Skeletal muscle satellite cell (primary cell): Measurements from ENCODE around the gene DGLUCY.
"Not testable (repeated sequence)": the region's sequence is repeated elsewhere in the genome, so short reads cannot be mapped to it uniquely, and the experiment has no call there.

Source experiments
- H3K27me3 ChIP-seq: 2 replicates; pipeline ENCODE4 v1.7.0; 2013; ENCODE audit warnings: low read length; ENCODE audit not compliant: control insufficient read depth, insufficient read depth
- H3K36me3 ChIP-seq: 2 replicates; pipeline ENCODE4 v1.7.0; 2013; ENCODE audit warnings: mild to moderate bottlenecking, control low read depth, low read length; ENCODE audit not compliant: insufficient read depth
- H3K4me1 ChIP-seq: 2 replicates; pipeline ENCODE4 v1.7.0; 2013; ENCODE audit warnings: low read length; ENCODE audit not compliant: control insufficient read depth, insufficient read depth
- H3K4me2 ChIP-seq: 2 replicates; pipeline ENCODE4 v1.7.0; 2013; ENCODE audit warnings: mild to moderate bottlenecking, low read length
- H3K4me3 ChIP-seq: 2 replicates; pipeline ENCODE4 v1.7.0; 2013; ENCODE audit warnings: low read length
- H3K9ac ChIP-seq: 2 replicates; pipeline ENCODE4 v1.7.0; 2013; ENCODE audit warnings: mild to moderate bottlenecking, low read depth, low read length, moderate library complexity
- H3K9me3 ChIP-seq: replicated peaks from 2 replicates; pipeline ENCODE4 v1.7.0; 2013; ENCODE audit warnings: mild to moderate bottlenecking, control low read depth, low read length

Gene DGLUCY

GRCh38 chr14:91175291-91176201 lies 61.7 kb downstream of the DGLUCY start:
- H3K9me3 ChIP-seq = no peaks in the 10 kb centered on the region
- no peak overlapping the region for H3K9ac ChIP-seq
- H3K27me3 ChIP-seq = no peaks in the 10 kb centered on the region
- H3K4me2 ChIP-seq = no peak overlapping the region
- no peak overlapping the region for H3K4me3 ChIP-seq
- H3K4me1 ChIP-seq = no peaks in the 10 kb centered on the region
- H3K36me3 ChIP-seq = peaks cover 2% of the 10 kb centered on the region

- H3K36me3 ChIP-seq = peaks cover 2% of the 10 kb centered on the region
Observed at GRCh38 chr14:91177073-91178034, 63.5 kb downstream of the DGLUCY start.

DNA sequence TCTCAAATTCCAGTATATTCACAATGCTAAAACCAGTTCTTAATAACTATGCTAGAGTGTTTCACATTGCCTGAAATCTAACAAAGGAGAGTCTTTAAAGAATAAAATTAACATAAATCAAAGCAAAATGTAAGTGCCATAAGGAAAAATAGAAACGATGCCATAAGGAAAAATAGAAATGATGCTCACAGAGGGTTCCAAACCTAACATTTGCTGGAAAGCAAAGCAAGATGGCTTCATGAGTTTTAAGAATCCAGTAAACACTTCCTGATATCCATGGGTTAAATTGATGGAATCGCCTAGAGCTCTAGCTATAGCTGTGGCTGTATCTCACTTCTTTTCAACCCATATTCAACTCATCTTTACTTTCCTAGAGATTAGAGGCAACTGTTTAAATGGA lies 66.7 kb downstream of the DGLUCY start:
- Histone ChIP-seq H3K36me3 (peaks cover 5% of the 10 kb centered on the region), H3K4me1 (peaks cover 4% of the 10 kb centered on the region), H3K9ac (no peak overlapping the region), H3K4me3 (no peak overlapping the region), H3K9me3 (no peaks in the 10 kb centered on the region), H3K4me2 (no peak overlapping the region), H3K27me3 (no peaks in the 10 kb centered on the region)

More at GRCh38 chr14:91177073-91178034, 63.5 kb downstream of the DGLUCY start:
- Histone ChIP-seq H3K4me2 (no peak overlapping the region), H3K9ac (no peak overlapping the region), H3K4me1 (no peaks in the 10 kb centered on the region), H3K27me3 (no peaks in the 10 kb centered on the region), H3K9me3 (no peaks in the 10 kb centered on the region), H3K4me3 (no peak overlapping the region)

DNA sequence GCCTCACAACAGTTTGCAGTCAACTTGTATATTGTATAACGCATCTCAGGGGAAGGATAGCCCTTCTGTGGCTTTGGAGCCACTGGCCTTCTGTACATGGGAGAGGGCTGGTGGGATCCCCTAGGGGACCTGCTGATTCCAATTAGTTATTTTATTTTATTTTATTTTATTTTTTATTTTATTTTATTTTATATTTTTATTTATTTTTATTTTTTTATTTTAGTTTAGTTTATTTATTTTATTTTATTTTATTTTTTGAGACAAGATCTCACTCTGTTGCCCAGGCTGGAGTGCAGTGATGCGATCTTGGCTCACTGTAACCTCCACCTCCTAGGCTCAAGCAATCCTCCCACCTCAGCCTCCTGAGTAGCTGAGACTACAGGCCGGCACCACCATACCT lies 68.9 kb downstream of the DGLUCY start:
- H3K4me1 ChIP-seq = peaks cover 14% of the 10 kb centered on the region
- H3K36me3 ChIP-seq, H3K27me3 ChIP-seq, H3K9me3 ChIP-seq, H3K9ac ChIP-seq, H3K4me3 ChIP-seq, H3K4me2 ChIP-seq: not testable (repeated sequence)

DNA sequence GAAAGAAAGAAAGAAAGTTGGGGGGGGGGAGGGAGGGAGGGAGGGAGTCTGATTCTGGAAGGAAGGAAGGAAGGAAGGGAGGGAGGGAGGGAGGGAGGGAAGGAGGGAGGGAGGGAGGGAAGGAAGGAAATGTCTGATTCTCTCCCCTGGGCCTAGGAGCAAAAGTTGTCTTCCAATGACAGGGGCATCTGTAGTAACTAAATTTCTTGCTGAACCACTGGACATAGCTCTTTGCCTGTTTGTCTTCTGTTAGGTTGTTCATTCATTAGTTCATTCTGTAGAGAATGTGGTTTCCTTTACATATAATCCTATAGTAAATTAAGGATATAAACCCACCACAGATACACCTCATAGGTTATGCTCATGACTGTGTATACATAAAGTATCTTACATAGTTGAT lies 70.7 kb downstream of the DGLUCY start:
- peaks cover 12% of the 10 kb centered on the region for H3K36me3 ChIP-seq
- H3K9me3 ChIP-seq = no peaks in the 10 kb centered on the region
- H3K4me2 ChIP-seq = no peak overlapping the region
- H3K9ac ChIP-seq = no peak overlapping the region
- H3K27me3 ChIP-seq = no peaks in the 10 kb centered on the region
- H3K4me1 ChIP-seq = peaks cover 14% of the 10 kb centered on the region
- no peak overlapping the region for H3K4me3 ChIP-seq

GRCh38 chr14:91185721-91186120 lies 71.8 kb downstream of the DGLUCY start:
- H3K4me1 ChIP-seq = peaks cover 14% of the 10 kb centered on the region
- no peak overlapping the region for H3K4me3 ChIP-seq
- no peak overlapping the region for H3K9ac ChIP-seq
- H3K36me3 ChIP-seq = peaks cover 12% of the 10 kb centered on the region
- no peaks in the 10 kb centered on the region for H3K27me3 ChIP-seq
- H3K4me2 ChIP-seq = no peak overlapping the region
- H3K9me3 ChIP-seq = no peaks in the 10 kb centered on the region

DNA sequence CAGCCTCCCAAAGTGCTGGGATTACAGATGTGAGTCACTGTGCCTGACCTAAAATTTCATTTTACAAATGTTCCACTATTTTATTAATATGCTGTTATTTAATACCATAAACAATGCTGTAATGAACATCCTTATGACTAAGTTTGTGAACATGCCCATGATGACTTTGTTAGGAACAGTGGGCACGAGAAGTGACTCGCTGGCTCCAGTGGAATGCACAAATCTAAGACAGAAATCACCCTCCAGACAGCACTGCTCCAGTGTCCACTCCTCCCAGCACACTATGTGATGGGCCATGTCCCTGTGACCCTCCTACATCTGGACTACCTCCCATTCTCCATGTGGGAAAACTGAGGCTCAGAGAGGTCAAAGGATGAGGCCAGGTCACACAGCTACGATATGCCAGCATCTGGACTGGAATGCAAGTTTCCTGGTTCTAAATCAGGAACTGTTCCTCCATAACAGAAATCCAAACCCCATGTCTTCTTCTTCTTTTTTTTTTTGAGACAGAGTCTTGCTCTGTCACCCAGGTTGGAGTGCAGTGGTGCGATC lies 72.7 kb downstream of the DGLUCY start:
- Histone ChIP-seq H3K27me3 (no peaks in the 10 kb centered on the region), H3K4me3 (no peak overlapping the region), H3K4me1 (peaks cover 14% of the 10 kb centered on the region), H3K9me3 (no peaks in the 10 kb centered on the region), H3K36me3 (peaks cover 12% of the 10 kb centered on the region), H3K9ac (no peak overlapping the region), H3K4me2 (no peak overlapping the region)

- no peak overlapping the region for H3K9ac ChIP-seq
- peaks cover 14% of the 10 kb centered on the region for H3K4me1 ChIP-seq
- no peak overlapping the region for H3K4me2 ChIP-seq
- H3K36me3 ChIP-seq = peaks cover 12% of the 10 kb centered on the region
- H3K4me3 ChIP-seq = no peak overlapping the region
- H3K9me3 ChIP-seq = no peaks in the 10 kb centered on the region
- H3K27me3 ChIP-seq = no peaks in the 10 kb centered on the region
Observed at GRCh38 chr14:91187271-91187670, 73.4 kb downstream of the DGLUCY start.

GRCh38 chr14:91190853-91191252 lies 77.0 kb downstream of the DGLUCY start:
- Histone ChIP-seq H3K4me1 (peaks cover 9% of the 10 kb centered on the region), H3K36me3 (peaks cover 7% of the 10 kb centered on the region), H3K4me2 (no peak overlapping the region), H3K9me3 (no peaks in the 10 kb centered on the region), H3K27me3 (no peaks in the 10 kb centered on the region), H3K4me3 (no peak overlapping the region), H3K9ac (no peak overlapping the region)

DNA sequence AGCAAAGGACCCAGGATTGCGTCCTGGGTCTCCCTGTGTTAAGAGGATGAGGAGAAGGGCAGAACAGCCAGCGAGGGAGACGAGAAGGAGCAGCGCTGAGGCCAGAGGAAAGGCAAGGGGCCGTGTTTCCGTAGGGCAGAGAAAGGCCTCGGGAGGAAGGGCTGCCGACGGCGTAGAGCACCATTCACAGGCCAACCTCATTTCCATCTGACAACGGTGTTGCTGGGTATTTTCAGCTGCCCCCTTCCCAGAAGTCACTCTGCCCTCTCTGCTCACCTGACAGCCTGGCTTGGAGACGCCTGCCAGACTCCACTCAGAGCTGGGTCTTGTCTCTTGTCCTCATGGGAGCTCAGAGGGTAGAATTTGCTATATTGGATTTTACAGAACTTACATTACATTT lies 79.2 kb downstream of the DGLUCY start:
- H3K4me1 ChIP-seq = no peaks in the 10 kb centered on the region
- H3K4me2 ChIP-seq = no peak overlapping the region
- H3K36me3 ChIP-seq = peaks cover 10% of the 10 kb centered on the region
- H3K27me3 ChIP-seq = no peaks in the 10 kb centered on the region
- no peak overlapping the region for H3K4me3 ChIP-seq
- H3K9ac ChIP-seq = no peak overlapping the region
- H3K9me3 ChIP-seq = no peaks in the 10 kb centered on the region

- Histone ChIP-seq H3K9ac (no peak overlapping the region), H3K4me1 (no peaks in the 10 kb centered on the region), H3K4me2 (no peak overlapping the region), H3K36me3 (peaks cover 15% of the 10 kb centered on the region), H3K27me3 (no peaks in the 10 kb centered on the region), H3K4me3 (no peak overlapping the region), H3K9me3 (no peaks in the 10 kb centered on the region)
Observed at GRCh38 chr14:91195881-91196280, 82.0 kb downstream of the DGLUCY start.
